ENCODE results near the gene SPEM3. TPM values are rescaled to one million over a fixed set of nuclear protein-coding genes. Genes with fewer than 3 reads are reported as not detected.
"Not testable (repeated sequence)": the region's sequence is repeated elsewhere in the genome, so short reads cannot be mapped to it uniquely, and the experiment has no call there.

SPEM3 gene
- total RNA-seq, 1 experiment from 2014 or later, result not detected

DNA sequence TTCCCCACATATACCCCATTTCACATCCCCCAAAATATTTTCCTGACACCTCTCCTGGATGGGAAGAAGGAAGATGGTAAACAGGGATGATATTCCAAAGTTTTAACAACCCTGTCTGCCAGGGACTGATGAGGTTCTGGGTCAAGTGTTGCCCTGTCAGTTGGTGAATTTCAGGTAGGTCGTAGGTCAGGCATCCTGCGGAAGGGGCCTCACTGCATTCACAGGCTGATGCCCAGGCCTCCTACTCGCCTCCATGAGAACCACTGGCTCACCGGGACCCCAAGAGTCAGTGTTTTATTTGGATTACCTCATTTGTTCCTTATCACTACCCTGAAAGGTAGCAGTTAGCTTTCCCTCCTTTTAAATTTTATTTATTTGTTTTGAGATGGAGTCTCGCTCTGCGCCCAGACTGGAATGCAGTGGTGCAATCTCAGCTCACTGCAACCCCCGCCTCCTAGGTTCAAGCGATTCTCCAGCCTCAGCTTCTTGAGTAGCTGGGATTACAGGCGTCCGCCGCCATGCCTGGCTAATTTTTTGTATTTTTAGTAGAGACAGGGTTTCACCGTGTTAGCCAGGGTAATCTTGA lies 40.2 kb downstream of the SPEM3 start:
- no peak for DNase-seq (ENCODE audit: low read depth)

DNA sequence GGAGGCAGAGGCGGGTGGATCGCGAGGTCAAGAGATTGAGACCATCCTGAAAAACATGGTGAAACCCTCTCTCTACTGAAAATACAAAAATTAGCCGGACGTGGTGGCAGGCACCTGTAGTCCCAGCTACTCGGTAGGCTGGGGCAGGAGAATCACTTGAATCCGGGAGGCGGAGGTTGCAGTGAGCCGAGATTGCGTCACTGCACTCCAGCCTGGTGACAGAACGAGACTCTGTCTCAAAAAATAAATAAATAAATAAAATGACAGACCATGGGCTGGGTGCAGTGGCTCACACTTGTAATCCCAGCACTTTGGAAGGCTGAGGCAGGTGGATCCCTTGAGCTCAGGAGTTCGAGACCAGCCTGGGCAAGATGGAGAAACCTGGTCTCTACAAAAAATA lies 41.2 kb downstream of the SPEM3 start:
- not testable (repeated sequence) for DNase-seq (ENCODE audit: low read depth)

DNA sequence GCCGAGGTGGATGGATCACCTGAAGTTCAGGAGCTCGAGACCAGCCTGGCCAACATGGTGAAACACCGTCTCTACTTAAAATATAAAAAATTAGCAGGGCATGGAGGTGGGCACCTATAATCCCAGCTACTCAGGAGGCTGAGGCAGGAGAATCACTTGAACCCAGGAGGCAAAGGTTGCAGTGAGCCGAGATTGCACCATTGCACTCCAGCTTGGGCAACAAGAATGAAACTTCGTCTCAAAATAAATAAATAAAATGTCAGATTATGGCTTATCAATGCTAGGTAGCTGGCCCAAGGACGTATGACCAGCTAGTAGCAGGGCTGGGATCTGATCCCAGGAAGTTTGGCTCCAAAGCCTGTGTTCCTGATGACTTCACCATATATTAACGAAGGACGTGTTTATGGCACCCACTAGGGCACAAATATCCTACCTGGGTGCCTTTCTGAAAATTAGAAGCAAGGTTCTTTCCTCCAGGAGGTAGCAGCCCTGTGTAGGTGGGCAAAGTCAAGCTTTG lies 41.9 kb downstream of the SPEM3 start:
- not testable (repeated sequence) for DNase-seq (ENCODE audit: low read depth)

DNA sequence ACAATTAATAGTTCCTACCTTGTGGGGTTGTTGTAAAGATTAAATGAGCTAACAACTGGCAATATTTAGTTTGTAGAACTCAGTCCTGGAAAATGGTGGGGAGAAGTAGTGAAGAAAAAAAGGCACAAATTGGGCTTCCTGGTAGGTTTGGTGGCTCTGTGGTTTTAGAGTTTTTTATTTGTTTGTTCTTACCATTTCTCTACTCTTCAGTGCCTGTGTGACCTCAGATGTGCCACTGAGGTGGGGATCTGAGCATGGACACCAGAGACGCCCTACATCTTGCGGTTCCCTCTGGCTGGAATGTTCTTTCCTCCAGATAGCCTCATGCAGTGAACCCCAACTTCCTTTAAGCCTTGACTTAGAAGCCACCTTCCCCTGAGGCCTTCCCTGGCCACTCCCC lies 43.1 kb downstream of the SPEM3 start:
- no peak for DNase-seq (ENCODE audit: low read depth)

DNA sequence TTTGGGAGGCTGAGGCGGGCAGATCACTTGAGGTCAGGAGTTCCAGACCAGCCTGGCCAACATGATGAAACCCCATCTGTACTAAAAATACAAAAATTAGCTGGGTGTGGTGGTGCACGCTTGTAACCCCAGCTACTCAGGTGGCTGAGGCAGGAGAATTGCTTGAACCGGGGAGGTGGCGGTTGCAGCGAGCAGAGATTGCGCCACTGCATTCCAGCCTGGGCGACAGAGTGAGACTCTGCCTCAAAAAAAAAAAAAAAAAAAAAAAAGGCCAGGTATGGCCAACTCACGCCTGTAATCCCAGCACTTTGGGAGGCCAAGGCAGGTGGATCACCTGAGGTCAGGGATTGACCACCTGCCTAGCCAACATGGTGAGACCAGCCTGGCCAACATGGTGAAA lies 46.1 kb downstream of the SPEM3 start:
- not testable (repeated sequence) for DNase-seq (ENCODE audit: low read depth)

DNA sequence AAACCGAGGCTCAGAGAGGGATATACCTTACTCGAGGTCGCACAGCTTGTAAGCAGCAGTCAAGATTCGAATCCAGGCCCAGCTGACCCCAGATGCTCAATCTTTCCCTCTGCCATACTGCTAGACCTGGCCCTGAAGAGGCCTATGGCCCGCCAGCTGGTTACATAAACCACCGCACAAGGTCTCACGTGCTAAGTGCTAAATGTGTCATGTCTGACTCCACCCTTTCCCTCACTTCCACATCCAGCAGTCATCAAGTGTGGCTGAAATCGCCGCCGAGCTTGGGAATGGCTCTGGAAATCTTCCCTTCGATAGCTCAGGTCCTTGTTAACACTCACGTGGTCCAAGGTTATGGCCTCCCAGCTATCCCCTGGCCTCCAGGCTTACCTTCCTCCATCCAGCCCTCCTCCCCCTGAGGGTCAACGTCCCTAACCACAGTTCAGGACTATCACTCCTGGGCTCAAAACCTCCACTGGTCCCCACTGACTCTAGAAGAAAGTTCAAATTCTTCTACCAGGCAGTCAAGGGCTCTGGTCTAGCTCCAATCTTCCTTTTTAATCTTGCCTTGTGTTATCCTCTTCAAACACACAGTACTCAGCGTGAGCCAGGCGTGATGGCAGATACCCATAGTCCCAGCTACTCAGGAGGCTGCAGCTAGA lies 47.2 kb downstream of the SPEM3 start:
- no peak for DNase-seq (ENCODE audit: low read depth)

DNA sequence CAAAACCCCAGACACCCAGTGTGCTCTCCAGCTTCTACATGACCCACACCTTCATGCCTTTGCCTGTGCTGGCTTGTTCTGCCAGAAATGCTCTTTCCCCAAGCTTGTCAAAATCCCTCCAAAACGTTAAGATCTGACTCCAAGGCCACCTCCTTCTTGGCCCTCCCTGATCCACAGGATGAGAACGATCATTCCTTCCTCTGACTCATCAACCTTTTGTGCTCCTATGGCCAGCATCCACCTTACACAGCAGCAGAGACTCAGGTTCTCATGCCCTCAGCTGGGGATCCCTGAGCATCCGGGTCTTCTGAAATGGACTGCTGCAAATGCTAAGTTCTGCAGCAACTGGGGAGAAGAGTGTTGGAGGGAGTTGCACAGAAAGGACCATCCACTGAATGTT lies 47.8 kb downstream of the SPEM3 start:
- DNase-seq (ENCODE audit: low read depth), result peak; percentile 78

DNA sequence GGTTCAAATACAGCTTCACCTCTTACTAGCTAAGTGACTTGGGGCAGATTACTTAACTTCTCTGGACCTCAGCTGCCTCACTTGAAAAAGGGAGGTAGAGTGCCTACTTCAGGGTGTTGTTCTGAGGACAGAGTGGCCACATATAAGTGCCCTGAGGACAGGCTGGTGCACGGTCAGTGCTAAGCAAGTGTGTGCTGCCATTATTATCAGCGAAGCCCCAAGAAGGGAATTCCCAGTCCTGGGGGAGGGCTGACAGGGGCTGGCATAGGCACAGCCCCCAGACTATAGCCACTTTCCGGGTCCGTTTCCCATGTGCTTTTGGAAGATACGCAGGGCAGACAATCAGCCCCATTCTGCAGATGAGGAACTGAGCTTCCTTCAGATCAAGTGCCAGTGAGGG lies 48.3 kb downstream of the SPEM3 start:
- no peak for DNase-seq (ENCODE audit: low read depth)

DNA sequence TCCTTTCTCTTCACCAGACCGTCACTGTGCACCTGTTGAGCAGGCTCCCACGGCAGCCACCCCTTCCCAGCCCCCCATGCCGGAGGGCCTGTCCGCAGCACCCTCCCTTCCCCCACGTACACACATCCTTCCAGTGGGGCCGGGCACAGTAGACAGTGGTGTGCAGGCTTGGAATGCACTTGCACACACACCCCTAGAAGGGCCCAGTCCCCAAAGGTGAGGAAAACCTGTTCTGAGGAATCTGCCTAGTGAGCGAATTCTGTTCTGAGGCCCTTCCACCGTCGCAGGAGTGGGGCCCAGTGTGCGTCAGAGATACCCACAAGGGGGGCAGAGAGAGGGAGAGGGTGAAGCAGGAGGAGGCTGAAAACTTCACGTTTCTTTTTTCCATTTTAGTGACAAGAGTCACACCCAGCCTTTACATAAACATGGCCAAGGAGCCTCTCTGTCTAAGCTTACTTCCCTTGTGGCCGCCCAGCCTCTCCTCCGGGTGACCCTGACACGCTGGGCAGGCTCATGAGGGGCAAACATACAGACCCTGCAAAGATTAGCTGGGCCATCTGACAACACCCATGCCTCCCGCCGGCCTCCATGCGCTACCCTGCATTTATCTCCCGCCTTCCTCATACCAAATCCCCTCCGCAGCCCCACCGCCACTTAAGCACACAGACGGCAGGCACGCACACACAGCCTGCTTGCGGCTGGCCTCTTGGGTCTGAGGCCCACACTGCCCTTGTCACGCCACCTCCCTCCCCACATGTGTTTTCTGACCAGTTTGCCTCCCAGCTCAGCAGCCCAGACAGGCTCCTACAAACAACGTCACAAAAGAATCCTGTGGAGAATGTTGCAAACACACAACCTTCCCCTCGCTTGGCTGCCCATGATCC lies 49.0 kb downstream of the SPEM3 start:
- no peak for DNase-seq (ENCODE audit: low read depth)

DNA sequence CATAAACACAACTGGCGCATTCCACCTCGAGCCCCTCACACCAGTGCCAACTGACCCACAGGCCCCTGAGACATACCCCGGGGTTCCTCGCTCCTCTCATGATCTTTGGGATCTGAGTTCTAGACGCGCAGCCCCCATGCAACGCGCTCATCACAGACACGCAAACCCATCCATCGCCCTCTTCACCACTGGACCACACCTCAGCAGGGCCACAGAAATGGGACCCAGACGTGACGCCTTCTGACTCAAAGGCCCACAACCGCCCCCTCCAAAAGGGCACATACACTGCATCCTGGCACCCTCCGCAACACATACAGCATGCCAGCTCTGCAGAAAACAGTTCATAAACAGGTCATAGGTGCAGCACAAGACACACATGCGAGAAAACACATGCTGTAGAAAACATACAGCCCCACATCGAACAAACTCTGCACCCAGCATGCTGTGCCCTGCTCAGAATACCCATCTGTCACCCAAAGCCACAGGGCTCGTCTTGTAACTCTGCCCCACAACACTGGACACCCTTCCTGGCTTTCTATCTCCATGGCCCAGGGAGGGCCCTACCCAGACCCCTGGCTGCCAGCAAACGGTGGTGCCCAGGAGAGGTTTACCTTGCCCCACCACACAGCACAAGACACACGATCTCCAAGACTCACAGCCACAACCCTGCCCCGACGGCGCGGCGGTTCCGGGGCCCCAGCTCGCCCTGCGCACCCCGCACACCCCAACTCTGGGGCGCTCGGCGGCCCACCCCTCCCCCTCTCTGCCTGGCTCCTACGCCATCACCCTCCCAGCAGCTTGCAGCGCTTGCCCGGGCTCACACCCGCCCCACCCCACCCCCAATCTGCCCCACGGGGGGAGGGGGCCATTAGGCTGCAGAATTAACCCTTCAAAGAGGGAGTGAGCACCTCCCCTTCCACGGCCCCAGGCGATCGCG lies 49.9 kb downstream of the SPEM3 start:
- no peak for DNase-seq (ENCODE audit: low read depth)

DNA sequence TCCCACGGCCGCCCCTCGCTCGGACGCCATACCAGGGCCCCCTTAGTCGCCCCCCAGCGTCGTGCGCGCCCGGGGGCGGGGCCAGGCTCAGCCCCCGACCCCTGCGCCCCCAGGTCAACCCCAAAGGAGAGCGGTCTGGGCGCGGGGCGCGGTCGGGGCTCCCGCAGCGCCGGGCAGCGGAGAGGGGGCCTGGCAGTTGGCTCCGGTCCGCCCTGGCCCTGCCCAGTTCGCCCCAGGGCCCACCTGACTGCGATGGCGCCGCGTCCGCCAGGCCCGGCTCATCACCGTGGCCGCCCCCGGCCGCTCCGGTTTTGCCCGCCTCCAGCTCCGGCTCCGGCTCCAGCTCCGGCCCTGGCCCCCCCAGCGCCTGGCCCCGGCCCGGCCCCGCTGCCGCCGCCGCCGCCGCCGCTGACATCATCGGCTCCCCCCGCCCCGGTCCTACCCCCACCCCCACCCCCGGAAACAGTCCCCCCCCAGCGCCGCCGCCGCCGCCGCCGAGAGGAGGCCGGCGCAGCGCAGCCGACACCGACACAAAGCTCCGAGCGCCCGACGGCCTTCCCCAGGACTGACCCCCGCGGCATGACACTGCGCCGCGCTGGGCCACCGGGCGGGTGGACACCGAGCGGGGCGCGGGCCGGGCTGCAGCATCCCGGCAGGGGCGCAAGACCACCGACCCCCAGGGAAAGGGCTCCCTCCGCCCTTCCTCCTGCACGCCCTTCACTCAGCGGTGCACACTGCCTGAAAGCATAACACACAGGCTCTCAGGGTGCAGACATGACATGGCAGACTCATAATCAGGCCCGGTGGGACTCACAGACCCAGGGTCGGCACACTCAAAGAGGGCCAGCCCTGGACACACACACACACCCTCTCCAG lies 50.8 kb downstream of the SPEM3 start, which contains the start of gene ZBTB4:
Gene ZBTB4, minus strand, starts transcription at position 419 of the 876 bp plus-strand sequence. CDS start 12,830 bp downstream, outside the sequence.
- DNase-seq (ENCODE audit: low read depth), result no peak

DNA sequence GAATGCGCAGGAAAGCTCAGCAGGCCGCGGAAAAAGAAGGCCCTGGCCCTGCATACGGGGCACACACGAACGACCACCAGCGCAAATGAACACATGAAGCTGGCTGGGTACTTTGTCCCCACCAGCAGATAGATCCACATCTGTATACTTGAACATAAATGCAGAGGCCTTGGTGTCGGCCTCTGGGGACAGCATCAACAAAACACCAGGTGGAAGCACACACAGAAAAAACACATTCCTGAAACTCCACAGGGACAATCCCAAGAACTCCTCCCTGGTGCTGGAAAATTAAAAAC lies 51.4 kb downstream of the SPEM3 start:
- DNase-seq (ENCODE audit: low read depth), result no peak

DNA sequence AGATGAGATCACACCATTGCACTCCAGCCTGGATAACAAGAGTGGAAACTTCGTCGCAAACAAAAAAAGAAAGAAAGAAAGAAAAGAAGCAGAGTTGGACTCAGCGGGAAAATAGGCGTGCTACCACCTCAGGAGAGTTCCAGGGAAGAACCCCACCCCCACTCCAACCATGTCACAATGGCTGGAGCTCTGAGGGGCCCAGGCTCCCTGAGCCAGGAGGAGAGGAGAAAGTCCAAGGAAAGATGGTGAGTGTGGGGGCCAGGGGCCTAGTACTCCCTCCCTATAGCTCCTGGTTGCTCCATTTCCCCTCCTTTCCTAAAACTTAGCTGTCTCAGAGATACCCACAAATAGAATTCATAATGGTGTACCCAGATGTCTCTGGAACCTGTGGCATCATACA lies 52.6 kb downstream of the SPEM3 start, which contains the start of gene SLC35G6:
Gene SLC35G6, plus strand, starts transcription at position 172 of the 400 bp plus-strand sequence. Its CDS starts 71 bp downstream, at position 243.
- not testable (repeated sequence) for DNase-seq (ENCODE audit: low read depth)

DNA sequence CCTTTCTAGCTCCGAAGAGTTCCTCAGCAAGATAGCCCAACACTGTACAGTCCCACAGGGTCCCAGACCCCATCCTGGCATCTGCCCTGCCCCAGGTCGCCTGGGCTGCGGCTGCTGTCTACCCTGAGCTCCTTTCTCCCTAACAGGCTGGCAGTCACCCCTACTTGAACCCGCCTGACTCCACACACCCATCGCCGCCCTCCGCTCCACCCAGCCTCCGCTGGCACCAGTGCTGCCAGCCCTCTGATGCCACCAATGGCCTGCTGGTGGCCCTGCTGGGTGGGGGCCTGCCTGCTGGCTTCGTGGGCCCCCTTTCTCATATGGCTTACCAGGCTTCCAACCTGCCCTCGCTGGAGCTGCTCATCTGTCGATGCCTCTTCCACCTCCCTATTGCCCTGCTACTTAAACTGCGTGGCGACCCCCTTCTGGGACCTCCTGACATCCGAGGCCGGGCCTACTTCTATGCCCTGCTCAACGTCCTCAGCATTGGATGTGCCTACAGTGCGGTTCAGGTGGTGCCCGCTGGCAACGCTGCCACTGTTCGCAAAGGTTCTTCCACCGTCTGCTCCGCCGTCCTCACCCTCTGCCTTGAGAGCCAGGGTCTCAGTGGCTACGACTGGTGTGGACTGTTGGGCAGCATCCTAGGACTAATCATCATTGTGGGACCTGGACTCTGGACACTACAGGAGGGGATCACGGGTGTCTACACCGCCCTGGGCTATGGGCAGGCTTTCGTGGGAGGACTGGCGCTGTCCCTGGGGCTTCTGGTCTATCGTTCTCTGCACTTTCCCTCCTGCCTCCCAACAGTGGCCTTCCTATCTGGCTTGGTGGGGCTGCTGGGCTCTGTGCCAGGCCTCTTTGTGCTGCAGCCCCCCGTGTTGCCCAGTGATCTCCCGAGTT lies 53.4 kb downstream of the SPEM3 start:
- not testable (repeated sequence) for DNase-seq (ENCODE audit: low read depth)

Other genes starting within 250 kb of the SPEM3 start
- 2.8 and 4.0 TPM in 2 replicates for gene ASGR1, start 249.5 kb upstream of the SPEM3 start, total RNA-seq (2014; rRNA removed; shearing (Covaris generic))
- gene DLG4, start 209.0 kb upstream of the SPEM3 start, total RNA-seq (2014; rRNA removed; shearing (Covaris generic)), result 11.3 and 14.2 TPM in 2 replicates
- 317 and 327 TPM in 2 replicates for gene ACADVL, start 208.9 kb upstream of the SPEM3 start, total RNA-seq (2014; rRNA removed; shearing (Covaris generic))
- gene DVL2, start 194.3 kb upstream of the SPEM3 start, total RNA-seq (2014; rRNA removed; shearing (Covaris generic)), result 45.2 and 57.0 TPM in 2 replicates
- 94.0 and 115 TPM in 2 replicates for gene PHF23, start 189.4 kb upstream of the SPEM3 start, total RNA-seq (2014; rRNA removed; shearing (Covaris generic))
- 191 and 331 TPM in 2 replicates for gene GABARAP, start 186.4 kb upstream of the SPEM3 start, total RNA-seq (2014; rRNA removed; shearing (Covaris generic))
- 43.6 and 79.9 TPM in 2 replicates for gene CTDNEP1, start 177.1 kb upstream of the SPEM3 start, total RNA-seq (2014; rRNA removed; shearing (Covaris generic))
- 68.1 and 78.2 TPM in 2 replicates for gene ELP5, start 176.6 kb upstream of the SPEM3 start, total RNA-seq (2014; rRNA removed; shearing (Covaris generic))
- not detected in 2 replicates for gene CLDN7, start 166.4 kb upstream of the SPEM3 start, total RNA-seq (2014; rRNA removed; shearing (Covaris generic))
- gene SLC2A4, start 147.1 kb upstream of the SPEM3 start, total RNA-seq (2014; rRNA removed; shearing (Covaris generic)), result 0.03 TPM in 1 of 2 replicates, not detected in the other
- gene YBX2, start 134.2 kb upstream of the SPEM3 start, total RNA-seq (2014; rRNA removed; shearing (Covaris generic)), result not detected in 2 replicates
- gene EIF5A, start 121.2 kb upstream of the SPEM3 start, total RNA-seq (2014; rRNA removed; shearing (Covaris generic)), result 1,448 and 1,578 TPM in 2 replicates
- gene GPS2, start 113.5 kb upstream of the SPEM3 start, total RNA-seq (2014; rRNA removed; shearing (Covaris generic)), result 125 and 135 TPM in 2 replicates
- gene NEURL4, start 99.5 kb upstream of the SPEM3 start, total RNA-seq (2014; rRNA removed; shearing (Covaris generic)), result 20.7 TPM in 2 replicates
- gene ACAP1, start 92.3 kb upstream of the SPEM3 start, total RNA-seq (2014; rRNA removed; shearing (Covaris generic)), result 0.90 and 2.2 TPM in 2 replicates
- gene KCTD11, start 76.7 kb upstream of the SPEM3 start, total RNA-seq (2014; rRNA removed; shearing (Covaris generic)), result 4.7 and 5.8 TPM in 2 replicates
- gene TMEM95, start 73.7 kb upstream of the SPEM3 start, total RNA-seq (2014; rRNA removed; shearing (Covaris generic)), result not detected in 2 replicates
- gene TNK1, start 47.8 kb upstream of the SPEM3 start, total RNA-seq (2014; rRNA removed; shearing (Covaris generic)), result 0.24 TPM in 1 of 2 replicates, not detected in the other
- gene PLSCR3, start 34.3 kb upstream of the SPEM3 start, total RNA-seq (2014; rRNA removed; shearing (Covaris generic)), result 31.7 and 36.7 TPM in 2 replicates
- gene TMEM256, start 24.8 kb upstream of the SPEM3 start, total RNA-seq (2014; rRNA removed; shearing (Covaris generic)), result 54.1 and 72.6 TPM in 2 replicates
- 6.1 and 7.4 TPM in 2 replicates for gene NLGN2, start 21.0 kb upstream of the SPEM3 start, total RNA-seq (2014; rRNA removed; shearing (Covaris generic))
- gene SPEM1, start 8.5 kb upstream of the SPEM3 start, total RNA-seq (2014; rRNA removed; shearing (Covaris generic)), result not detected in 2 replicates
- gene SPEM2, start 3.2 kb upstream of the SPEM3 start, total RNA-seq (2014; rRNA removed; shearing (Covaris generic)), result not detected in 2 replicates
- 0.23 and 0.43 TPM in 2 replicates for gene TMEM102, start 6.6 kb downstream of the SPEM3 start, total RNA-seq (2014; rRNA removed; shearing (Covaris generic))
- 0.23 and 0.37 TPM in 2 replicates for gene FGF11, start 10.7 kb downstream of the SPEM3 start, total RNA-seq (2014; rRNA removed; shearing (Covaris generic))
- gene CHRNB1, start 16.2 kb downstream of the SPEM3 start, total RNA-seq (2014; rRNA removed; shearing (Covaris generic)), result 6.0 and 7.9 TPM in 2 replicates
- gene ZBTB4, start 50.8 kb downstream of the SPEM3 start, total RNA-seq (2014; rRNA removed; shearing (Covaris generic)), result 13.1 and 18.1 TPM in 2 replicates
- gene SLC35G6, start 52.6 kb downstream of the SPEM3 start, total RNA-seq (2014; rRNA removed; shearing (Covaris generic)), result not detected in 2 replicates
- 43.4 and 44.6 TPM in 2 replicates for gene POLR2A, start 55.5 kb downstream of the SPEM3 start, total RNA-seq (2014; rRNA removed; shearing (Covaris generic))
- 3.2 and 5.6 TPM in 2 replicates for gene TNFSF12, start 120.2 kb downstream of the SPEM3 start, total RNA-seq (2014; rRNA removed; shearing (Covaris generic))
- 0.37 and 0.63 TPM in 2 replicates for gene TNFSF13, start 129.9 kb downstream of the SPEM3 start, total RNA-seq (2014; rRNA removed; shearing (Covaris generic))
- 138 and 141 TPM in 2 replicates for gene SENP3, start 133.1 kb downstream of the SPEM3 start, total RNA-seq (2014; rRNA removed; shearing (Covaris generic))
- 55.2 and 75.8 TPM in 2 replicates for gene CD68, start 150.8 kb downstream of the SPEM3 start, total RNA-seq (2014; rRNA removed; shearing (Covaris generic))
- 148 and 177 TPM in 2 replicates for gene MPDU1, start 155.0 kb downstream of the SPEM3 start, total RNA-seq (2014; rRNA removed; shearing (Covaris generic))
- gene SOX15, start 161.2 kb downstream of the SPEM3 start, total RNA-seq (2014; rRNA removed; shearing (Covaris generic)), result 0.31 and 1.8 TPM in 2 replicates
- gene FXR2, start 186.0 kb downstream of the SPEM3 start, total RNA-seq (2014; rRNA removed; shearing (Covaris generic)), result 54.4 and 60.7 TPM in 2 replicates
- gene SAT2, start 199.0 kb downstream of the SPEM3 start, total RNA-seq (2014; rRNA removed; shearing (Covaris generic)), result 18.6 and 20.8 TPM in 2 replicates
- gene SHBG, start 201.3 kb downstream of the SPEM3 start, total RNA-seq (2014; rRNA removed; shearing (Covaris generic)), result not detected in 2 replicates
- gene ATP1B2, start 222.1 kb downstream of the SPEM3 start, total RNA-seq (2014; rRNA removed; shearing (Covaris generic)), result not detected in 2 replicates